Measurements from ENCODE around the gene ZNF438. TPM values are rescaled to one million over a fixed set of nuclear protein-coding genes. Genes with fewer than 3 reads are reported as not detected.

The ZNF438 gene
- total RNA-seq, 1 donor from 2014 or later: 3.9 TPM

- H3K36me3 Mint-ChIP-seq (ENCODE audit: low read depth): no peaks in the 10 kb centered on the region
- ChIA-PET CTCF (no interaction called here), POLR2A (no interaction called here)
- no peaks in the 10 kb centered on the region for H3K27me3 Mint-ChIP-seq
- DNase-seq (no peak), ATAC-seq (ENCODE audit: low read depth) (no peak)
- intact Hi-C loops (cut with micrococcal nuclease): no loop called here
- no peak overlapping the region for H3K27ac Mint-ChIP-seq
- no peak overlapping the region for H3K4me3 Mint-ChIP-seq
- no peak for TF ChIP-seq CTCF (IDR thresholded peaks at IDR 0.05)
- no peaks in the 10 kb centered on the region for H3K9me3 Mint-ChIP-seq
- no peaks in the 10 kb centered on the region for H3K4me1 Mint-ChIP-seq
These were observed 200.2 kb downstream of the ZNF438 start for GRCh38 chr10:30831426-30831825.

GRCh38 chr10:30830315-30831230, 201.1 kb downstream of the ZNF438 start:
- CTCF ChIA-PET: interaction anchor here (0.6 kb wide), 1 partner anchor 133 kb away, joined by 4 read pairs; no protein-coding TSS in a partner anchor
- intact Hi-C loops (cut with micrococcal nuclease): no loop called here
- POLR2A ChIA-PET: no interaction called here
- no peak for TF ChIP-seq CTCF (IDR thresholded peaks at IDR 0.05)
- no peaks in the 10 kb centered on the region for H3K4me1 Mint-ChIP-seq
- ATAC-seq (ENCODE audit: low read depth): no peak
- H3K9me3 Mint-ChIP-seq: no peaks in the 10 kb centered on the region
- no peak overlapping the region for H3K4me3 Mint-ChIP-seq
- H3K27me3 Mint-ChIP-seq: peaks cover 4% of the 10 kb centered on the region
- no peak for DNase-seq
- H3K36me3 Mint-ChIP-seq (ENCODE audit: low read depth): no peaks in the 10 kb centered on the region
- H3K27ac Mint-ChIP-seq: no peak overlapping the region

- no peaks in the 10 kb centered on the region for H3K9me3 Mint-ChIP-seq
- ChIA-PET CTCF (interaction anchor here (0.6 kb wide), 1 partner anchor 133 kb away, joined by 4 read pairs; no protein-coding TSS in a partner anchor), POLR2A (no interaction called here)
- no peaks in the 10 kb centered on the region for H3K36me3 Mint-ChIP-seq (ENCODE audit: low read depth)
- H3K27ac Mint-ChIP-seq: no peak overlapping the region
- H3K27me3 Mint-ChIP-seq: peaks cover 9% of the 10 kb centered on the region
- DNase-seq (no peak), ATAC-seq (ENCODE audit: low read depth) (no peak)
- no peaks in the 10 kb centered on the region for H3K4me1 Mint-ChIP-seq
- H3K4me3 Mint-ChIP-seq: no peak overlapping the region
- intact Hi-C loops (cut with micrococcal nuclease): no loop called here
- no peak for TF ChIP-seq CTCF (IDR thresholded peaks at IDR 0.05)
These were observed 201.8 kb downstream of the ZNF438 start for GRCh38 chr10:30829901-30830300.

- Mint-ChIP-seq H3K4me3 (no peak overlapping the region), H3K27me3 (peaks cover 12% of the 10 kb centered on the region), H3K4me1 (no peaks in the 10 kb centered on the region)
These were observed 203.0 kb downstream of the ZNF438 start for GRCh38 chr10:30828680-30829079.

More at GRCh38 chr10:30828680-30829079, 203.0 kb downstream of the ZNF438 start:
- Mint-ChIP-seq H3K27ac (no peak overlapping the region), H3K9me3 (no peaks in the 10 kb centered on the region), H3K36me3 (ENCODE audit: low read depth) (no peaks in the 10 kb centered on the region)
- TF ChIP-seq CTCF (IDR thresholded peaks at IDR 0.05): no peak
- DNase-seq (no peak), ATAC-seq (ENCODE audit: low read depth) (no peak)
- ChIA-PET POLR2A (interaction anchor here (0.6 kb wide), 1 partner anchor 171 kb away, joined by 3 read pairs; no protein-coding TSS in a partner anchor), CTCF (no interaction called here)
- intact Hi-C loops (cut with micrococcal nuclease): no loop called here

Measured in activated B cell treated with CpG ODN at 0.5 μM for 24 hours (primary cell).